ENCODE measurements around the gene WIPF2. TPM values are rescaled to one million over a fixed set of nuclear protein-coding genes. Genes with fewer than 3 reads are reported as not detected.
"Not testable (repeated sequence)": the region's sequence is repeated elsewhere in the genome, so short reads cannot be mapped to it uniquely, and the experiment has no call there.

The WIPF2 gene
- total and polyA plus RNA-seq, 8 donors: 6.3 to 21.7 (median 13.8) TPM

DNA sequence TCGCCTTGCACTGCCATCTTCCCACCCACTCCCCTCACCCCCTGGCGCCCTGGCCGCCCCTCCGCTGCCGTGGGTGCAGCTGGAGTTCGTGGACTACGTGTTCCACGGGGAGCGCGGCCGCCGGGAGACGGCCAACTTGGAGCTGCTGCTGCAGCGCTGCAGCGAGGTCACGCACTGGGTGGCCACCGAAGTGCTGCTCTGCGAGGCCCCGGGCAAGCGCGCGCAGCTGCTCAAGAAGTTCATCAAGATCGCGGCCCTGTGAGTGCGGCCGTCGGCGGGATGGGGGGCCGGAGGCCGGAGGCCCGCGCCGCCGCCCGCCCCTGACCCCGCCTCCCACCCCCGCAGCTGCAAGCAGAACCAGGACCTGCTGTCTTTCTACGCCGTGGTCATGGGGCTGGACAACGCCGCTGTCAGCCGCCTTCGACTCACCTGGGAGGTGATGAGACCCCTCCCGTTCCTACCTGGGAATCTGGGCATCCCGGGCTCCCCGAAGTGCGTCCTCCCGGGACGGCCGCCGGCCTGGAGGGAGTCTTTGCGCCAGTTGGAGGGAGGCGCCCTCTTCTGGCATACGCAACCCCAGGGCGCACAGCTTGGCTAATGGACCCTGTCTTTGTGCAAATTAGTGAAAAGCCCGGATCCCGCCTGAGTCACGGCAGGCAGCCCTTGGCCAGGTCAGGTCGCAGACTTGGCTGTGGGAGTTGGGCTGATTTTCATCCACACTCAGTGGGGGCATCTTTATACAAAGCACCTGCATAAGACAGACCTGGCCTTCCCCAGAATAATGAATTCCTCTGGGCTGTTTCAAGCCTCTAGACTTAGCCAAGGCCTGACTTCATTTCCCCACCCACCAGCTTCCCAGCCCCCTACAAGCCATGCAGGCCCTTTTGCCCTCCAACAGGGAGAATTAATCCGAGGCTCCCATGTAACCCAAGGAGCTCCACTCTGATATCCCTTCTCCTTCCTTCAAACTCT, 27.6 kb upstream of the WIPF2 start:
- H3K4me3 ChIP-seq: peak overlapping the region; percentile 12 to 55 (median 45)
- H3K9me3 ChIP-seq: no peaks in the 10 kb centered on the region
- intact Hi-C loops (cut with DNase I): no loop called here

DNA sequence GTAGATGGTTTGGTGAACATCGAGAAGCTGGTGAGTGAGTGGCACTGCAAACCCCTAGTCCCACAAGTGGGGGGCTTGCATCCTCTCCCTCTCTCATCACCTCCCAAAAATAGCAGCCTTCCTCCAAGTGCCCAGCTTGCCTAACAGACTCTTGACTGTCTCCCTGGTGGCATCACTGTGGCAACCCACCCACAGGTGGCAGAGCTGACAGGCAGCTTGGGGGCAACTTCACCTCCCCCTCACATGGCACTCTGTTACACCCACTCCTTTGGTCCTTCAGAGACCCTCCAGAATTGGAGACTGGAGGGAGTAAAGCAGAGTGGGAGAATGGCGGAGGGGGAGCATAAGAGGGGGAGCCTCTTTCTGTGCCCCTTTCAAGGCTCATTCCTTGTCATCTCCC, 26.1 kb upstream of the WIPF2 start:
- intact Hi-C loops (cut with DNase I): no loop called here
- Histone ChIP-seq H3K4me1 (no peaks in the 10 kb centered on the region), H3K27me3 (no peaks in the 10 kb centered on the region), H3K4me3 (no peak overlapping the region), H3K27ac (no peak overlapping the region), H3K9me3 (no peaks in the 10 kb centered on the region), H3K36me3 (no peaks in the 10 kb centered on the region)
- ATAC-seq (no peak), FAIRE-seq (no peak), DNase-seq (no peak)
- 92 to 100% methylated on average over 2 of the region's 2 CpGs for WGBS, 2 donors
- TF ChIP-seq, protein P1, sequence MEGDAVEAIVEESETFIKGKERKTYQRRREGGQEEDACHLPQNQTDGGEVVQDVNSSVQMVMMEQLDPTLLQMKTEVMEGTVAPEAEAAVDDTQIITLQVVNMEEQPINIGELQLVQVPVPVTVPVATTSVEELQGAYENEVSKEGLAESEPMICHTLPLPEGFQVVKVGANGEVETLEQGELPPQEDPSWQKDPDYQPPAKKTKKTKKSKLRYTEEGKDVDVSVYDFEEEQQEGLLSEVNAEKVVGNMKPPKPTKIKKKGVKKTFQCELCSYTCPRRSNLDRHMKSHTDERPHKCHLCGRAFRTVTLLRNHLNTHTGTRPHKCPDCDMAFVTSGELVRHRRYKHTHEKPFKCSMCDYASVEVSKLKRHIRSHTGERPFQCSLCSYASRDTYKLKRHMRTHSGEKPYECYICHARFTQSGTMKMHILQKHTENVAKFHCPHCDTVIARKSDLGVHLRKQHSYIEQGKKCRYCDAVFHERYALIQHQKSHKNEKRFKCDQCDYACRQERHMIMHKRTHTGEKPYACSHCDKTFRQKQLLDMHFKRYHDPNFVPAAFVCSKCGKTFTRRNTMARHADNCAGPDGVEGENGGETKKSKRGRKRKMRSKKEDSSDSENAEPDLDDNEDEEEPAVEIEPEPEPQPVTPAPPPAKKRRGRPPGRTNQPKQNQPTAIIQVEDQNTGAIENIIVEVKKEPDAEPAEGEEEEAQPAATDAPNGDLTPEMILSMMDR (IDR thresholded peaks at IDR 0.05): no peak

More for the DNA sequence above, 27.6 kb upstream of the WIPF2 start:
- DNase-seq: peak; percentile 55 to 89 (median 76)
- 1 to 2% methylated on average over 57 to 60 of the region's 60 CpGs for WGBS, 2 donors
- Histone ChIP-seq H3K27me3 (no peaks in the 10 kb centered on the region), H3K36me3 (no peaks in the 10 kb centered on the region), H3K4me1 (no peaks in the 10 kb centered on the region), H3K27ac (no peak overlapping the region)
- no peak for FAIRE-seq
- ATAC-seq: peak; percentile 82 to 94 (median 92)
- TF ChIP-seq, protein P1 (IDR thresholded peaks at IDR 0.05): peak; percentile 7 to 57 (median 36)

DNA sequence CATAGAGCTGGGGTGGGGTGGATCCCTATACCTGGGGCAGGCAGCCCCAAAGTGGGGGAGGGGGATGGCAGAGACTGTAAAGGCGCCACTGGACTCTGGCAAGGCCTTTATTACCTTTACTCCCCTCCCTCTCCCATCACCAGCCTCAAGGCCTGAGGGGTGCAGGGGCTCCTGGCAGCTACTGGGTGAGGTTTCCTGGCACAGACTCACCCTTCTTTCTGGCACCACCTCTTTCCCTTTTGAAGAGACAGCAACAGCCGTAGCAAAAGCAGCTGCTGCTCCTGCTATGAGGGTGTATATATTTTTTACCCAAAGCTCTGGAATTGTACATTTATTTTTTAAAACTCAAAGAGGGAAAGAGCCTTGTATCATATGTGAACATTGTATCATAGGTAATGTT, 24.3 kb upstream of the WIPF2 start:
- FAIRE-seq: no peak
- no peak for DNase-seq
- TF ChIP-seq, protein P1 (IDR thresholded peaks at IDR 0.05): no peak
- Histone ChIP-seq H3K27me3 (no peaks in the 10 kb centered on the region), H3K4me3 (no peak overlapping the region), H3K27ac (no peak overlapping the region), H3K36me3 (no peaks in the 10 kb centered on the region), H3K9me3 (no peaks in the 10 kb centered on the region), H3K4me1 (no peaks in the 10 kb centered on the region)
- no peak for ATAC-seq
- intact Hi-C loops (cut with DNase I): no loop called here
- WGBS, 2 donors: 74 to 81% methylated on average over 2 of the region's 2 CpGs

DNA sequence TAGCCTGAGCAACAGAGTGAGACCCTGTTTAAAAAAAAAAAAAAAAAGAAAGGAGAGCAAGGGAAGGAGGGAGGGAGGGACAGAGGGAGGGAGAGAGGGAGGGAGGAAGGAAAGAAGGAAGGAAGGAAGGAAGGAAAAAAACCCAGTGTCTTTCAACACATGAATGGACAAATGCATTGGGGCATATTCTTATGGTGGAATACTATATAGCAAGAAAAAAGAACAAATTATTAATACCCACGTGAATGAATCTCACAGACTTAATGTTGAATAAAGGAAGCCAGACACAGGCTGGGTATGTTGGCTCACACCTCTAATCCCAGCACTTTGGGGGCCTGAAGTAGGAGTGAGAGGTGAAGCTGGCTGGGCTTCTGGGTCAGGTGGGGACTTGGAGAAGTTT, 21.6 kb upstream of the WIPF2 start:
- ATAC-seq (no peak), DNase-seq (no peak), FAIRE-seq (no peak)
- Histone ChIP-seq H3K27me3 (no peaks in the 10 kb centered on the region), H3K36me3 (no peaks in the 10 kb centered on the region), H3K4me3 (no peak overlapping the region), H3K4me1 (no peaks in the 10 kb centered on the region), H3K9me3 (no peaks in the 10 kb centered on the region), H3K27ac (no peak overlapping the region)
- 35 to 68% methylated on average over 1 of the region's 1 CpG for WGBS, 2 donors
- intact Hi-C loops (cut with DNase I): no loop called here
- TF ChIP-seq, protein P1 (IDR thresholded peaks at IDR 0.05): no peak

DNA sequence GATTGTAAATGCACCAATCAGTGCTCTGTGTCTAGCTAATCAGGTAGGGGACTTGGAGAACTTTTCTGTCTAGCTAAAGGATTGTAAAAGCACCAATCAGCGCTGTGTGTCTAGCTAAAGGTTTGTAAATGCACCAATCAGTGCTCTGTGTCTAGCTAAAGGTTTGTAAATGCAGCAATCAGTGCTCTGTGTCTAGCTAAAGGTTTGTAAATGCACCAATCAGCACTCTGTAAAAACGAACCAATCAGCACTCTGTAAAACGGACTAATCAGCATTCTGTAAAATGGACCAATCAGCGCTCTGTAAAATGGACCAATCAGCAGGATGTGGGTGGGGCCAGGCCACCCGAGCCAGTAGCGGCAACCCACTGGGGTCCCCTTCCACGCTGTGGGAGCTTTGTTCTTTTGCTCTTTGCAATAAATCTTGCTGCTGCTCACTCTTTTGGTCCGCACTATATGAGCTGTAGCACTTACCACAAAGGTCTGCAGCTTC, 21.1 kb upstream of the WIPF2 start:
- FAIRE-seq; DNase-seq; H3K4me3 ChIP-seq; ATAC-seq; H3K4me1 ChIP-seq; intact Hi-C loops (cut with DNase I); H3K27ac ChIP-seq; H3K36me3 ChIP-seq; H3K27me3 ChIP-seq; H3K9me3 ChIP-seq: not testable (repeated sequence)
- WGBS, 2 donors: 60 to 64% methylated on average over 8 of the region's 8 CpGs
